Measurements from ENCODE around the gene MTUS2.

The MTUS2 gene

GRCh38 chr13:29459813-29460355, 639.7 kb downstream of the MTUS2 start:
- DNase-seq = no peak

- no peak for DNase-seq
These were observed 644.1 kb downstream of the MTUS2 start for GRCh38 chr13:29464105-29464679.

- no peak for DNase-seq
These were observed 645.7 kb downstream of the MTUS2 start for GRCh38 chr13:29465741-29466293.

GRCh38 chr13:29471551-29471950, 651.4 kb downstream of the MTUS2 start:
- no peak for DNase-seq

- peak; percentile 6 for DNase-seq
These were observed 652.3 kb downstream of the MTUS2 start for GRCh38 chr13:29472332-29472961.

GRCh38 chr13:29473166-29473565, 653.0 kb downstream of the MTUS2 start:
- DNase-seq = no peak

- DNase-seq = no peak
These were observed 654.9 kb downstream of the MTUS2 start for GRCh38 chr13:29474991-29475390.

- DNase-seq = peak; percentile 21
These were observed 655.9 kb downstream of the MTUS2 start for GRCh38 chr13:29476046-29476445.

- DNase-seq = no peak
These were observed 659.8 kb downstream of the MTUS2 start for GRCh38 chr13:29479716-29480492.

- no peak for DNase-seq
These were observed 660.9 kb downstream of the MTUS2 start for GRCh38 chr13:29480893-29481525.

GRCh38 chr13:29481603-29482002, 661.5 kb downstream of the MTUS2 start:
- DNase-seq = no peak

GRCh38 chr13:29482504-29482903, 662.4 kb downstream of the MTUS2 start:
- DNase-seq = no peak

- DNase-seq = no peak
These were observed 663.1 kb downstream of the MTUS2 start for GRCh38 chr13:29483211-29483610.

GRCh38 chr13:29483623-29484022, 663.5 kb downstream of the MTUS2 start:
- no peak for DNase-seq

- no peak for DNase-seq
These were observed 664.1 kb downstream of the MTUS2 start for GRCh38 chr13:29484236-29484635.

GRCh38 chr13:29484796-29485195, 664.7 kb downstream of the MTUS2 start:
- no peak for DNase-seq

GRCh38 chr13:29486551-29486950, 666.4 kb downstream of the MTUS2 start:
- no peak for DNase-seq

- no peak for DNase-seq
These were observed 667.6 kb downstream of the MTUS2 start for GRCh38 chr13:29487466-29488454.

GRCh38 chr13:29489650-29490560, 669.8 kb downstream of the MTUS2 start:
- DNase-seq = no peak

- no peak for DNase-seq
These were observed 670.4 kb downstream of the MTUS2 start for GRCh38 chr13:29490561-29490885.

GRCh38 chr13:29491248-29491647, 671.1 kb downstream of the MTUS2 start:
- no peak for DNase-seq

Measured in NCI-H1694 treated with DMSO at 0.1 percent for 48 hours (cell line).